Cardiac septum (tissue), 1 donor: ENCODE results near the gene SMIM26. TPM values are rescaled to one million over a fixed set of nuclear protein-coding genes. Genes with fewer than 3 reads are reported as not detected.

Experiments
- DNase-seq: peaks from one replicate; pipeline ENCODE4 v3.0.0-alpha.2; 2020; ENCODE audit warnings: low spot score
- intact Hi-C: fragments of 100-400 bp; cut with DNase I; formaldehyde crosslinking; loops from one replicate; pipeline ENCODE4 v1.14.0; 2022
- total RNA-seq: library from RNA; stranded (reverse); fragmentation: NEBNext Ultra II Directional; extraction: Animal tissue kit (Norgen Biotek cat#: 25700); gene quantifications from one replicate; pipeline ENCODE4 v1.2.1, GENCODE V29; 2021
- donor health status: DM: no; HTN: no; CAD: no.

The SMIM26 gene
- total RNA-seq, 1 donor from 2014 or later, result 84.4 TPM

DNA sequence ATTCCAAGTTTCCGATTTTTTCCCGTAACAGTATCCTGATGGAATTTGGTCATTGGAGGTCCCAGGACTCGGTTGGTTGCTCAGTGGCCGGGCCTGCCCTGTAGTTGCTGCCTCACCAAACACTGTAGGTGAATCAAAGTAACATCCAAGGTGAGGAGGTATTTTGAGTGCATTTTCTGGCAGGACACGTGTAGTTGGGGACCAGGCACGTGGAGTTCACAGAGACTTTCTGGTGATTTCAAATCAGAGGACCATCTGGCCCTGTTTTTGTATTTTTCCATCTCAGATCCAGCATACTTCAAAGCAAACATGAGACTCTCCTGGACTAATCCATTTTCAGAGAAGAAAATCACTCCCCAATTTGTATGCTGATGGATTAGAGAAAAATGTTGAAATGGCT lies 10.7 kb downstream of the SMIM26 start:
- DNase-seq, result no peak
- intact Hi-C loops, result no loop called here

GRCh38 chr20:18578581-18578980 lies 11.3 kb downstream of the SMIM26 start:
- no peak for DNase-seq

DNA sequence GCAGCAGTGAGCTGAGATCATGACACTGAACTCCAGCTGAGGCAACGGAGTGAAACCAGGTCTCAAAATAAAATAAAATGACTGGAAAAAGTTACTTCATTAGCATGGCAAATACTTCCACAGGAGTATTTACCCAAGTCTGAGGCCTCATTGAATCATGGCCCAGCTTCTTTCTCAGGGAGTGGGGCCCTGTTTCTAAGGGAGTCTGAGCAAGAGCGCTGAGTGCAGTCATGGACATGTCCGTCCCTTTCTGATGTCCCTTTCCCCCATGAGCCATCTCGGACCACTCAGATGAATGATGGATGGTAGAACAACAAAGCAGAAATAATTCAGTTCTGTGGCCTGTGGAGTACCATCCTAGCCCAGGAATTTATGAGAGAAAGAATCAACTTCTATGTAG lies 12.8 kb downstream of the SMIM26 start:
- DNase-seq, result no peak
- intact Hi-C loops, result no loop called here

More at GRCh38 chr20:18578581-18578980, 11.3 kb downstream of the SMIM26 start:
- intact Hi-C loops, result no loop called here

GRCh38 chr20:18585134-18585533 lies 17.9 kb downstream of the SMIM26 start:
- intact Hi-C loops, result no loop called here
- no peak for DNase-seq

- intact Hi-C loops, result no loop called here
- DNase-seq, result peak; percentile 97
Observed at GRCh38 chr20:18587665-18588573, 20.7 kb downstream of the SMIM26 start, which contains the start of gene DTD1. TSS of gene DTD1 (plus strand) at chr20:18588054. CDS start at chr20:18588073, 19 bp downstream.

- intact Hi-C loops, result no loop called here
- no peak for DNase-seq
Observed at GRCh38 chr20:18588574-18588933, 21.3 kb downstream of the SMIM26 start.

GRCh38 chr20:18589941-18590674 lies 22.9 kb downstream of the SMIM26 start:
- intact Hi-C loops, result no loop called here
- DNase-seq, result no peak

GRCh38 chr20:18596270-18596669 lies 29.0 kb downstream of the SMIM26 start:
- intact Hi-C loops, result no loop called here
- DNase-seq, result no peak

DNA sequence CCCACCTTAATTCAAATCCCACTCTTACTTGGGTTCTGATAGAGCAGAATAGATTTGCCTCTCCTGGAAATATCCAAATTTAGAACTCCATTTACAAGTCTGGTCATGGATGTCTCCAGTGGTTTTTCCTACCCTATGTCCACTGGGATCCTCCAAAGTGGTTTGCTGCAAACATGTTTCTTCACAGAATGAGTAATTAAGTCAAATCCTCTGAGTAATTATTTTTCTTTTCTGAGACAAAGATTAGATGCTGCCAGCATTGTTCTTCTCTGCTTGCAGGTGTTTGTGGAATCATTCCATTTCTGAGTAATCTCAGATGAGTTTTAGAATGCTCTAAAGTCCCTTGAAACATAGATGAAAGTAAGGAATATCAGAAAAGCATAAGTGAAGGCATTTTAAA lies 42.5 kb downstream of the SMIM26 start:
- intact Hi-C loops, result no loop called here
- DNase-seq, result no peak

GRCh38 chr20:18611492-18611891 lies 44.3 kb downstream of the SMIM26 start:
- intact Hi-C loops, result no loop called here
- DNase-seq, result no peak

GRCh38 chr20:18613553-18613952 lies 46.3 kb downstream of the SMIM26 start:
- intact Hi-C loops, result no loop called here
- DNase-seq, result no peak

- intact Hi-C loops, result no loop called here
- no peak for DNase-seq
Observed at GRCh38 chr20:18614244-18614643, 47.0 kb downstream of the SMIM26 start.

- DNase-seq, result no peak
- intact Hi-C loops, result no loop called here
Observed at GRCh38 chr20:18615020-18615650, 47.9 kb downstream of the SMIM26 start.

Other genes starting within 250 kb of the SMIM26 start
- 0.38 TPM for gene DZANK1, start 100.4 kb upstream of the SMIM26 start, total RNA-seq
- 7.2 TPM for gene POLR3F, start 100.0 kb upstream of the SMIM26 start, total RNA-seq
- gene RBBP9, start 70.2 kb upstream of the SMIM26 start, total RNA-seq, result 6.8 TPM
- gene SEC23B, start 59.5 kb upstream of the SMIM26 start, total RNA-seq, result 15.4 TPM
- 14.3 TPM for gene DTD1, start 20.6 kb downstream of the SMIM26 start, total RNA-seq
- gene SCP2D1, start 246.4 kb downstream of the SMIM26 start, total RNA-seq, result not detected